ENCODE measurements around the gene RUSC1.
A peak's percentile ranks its signal among the peaks of the same experiment; 100 is the strongest.

RUSC1 gene

DNA sequence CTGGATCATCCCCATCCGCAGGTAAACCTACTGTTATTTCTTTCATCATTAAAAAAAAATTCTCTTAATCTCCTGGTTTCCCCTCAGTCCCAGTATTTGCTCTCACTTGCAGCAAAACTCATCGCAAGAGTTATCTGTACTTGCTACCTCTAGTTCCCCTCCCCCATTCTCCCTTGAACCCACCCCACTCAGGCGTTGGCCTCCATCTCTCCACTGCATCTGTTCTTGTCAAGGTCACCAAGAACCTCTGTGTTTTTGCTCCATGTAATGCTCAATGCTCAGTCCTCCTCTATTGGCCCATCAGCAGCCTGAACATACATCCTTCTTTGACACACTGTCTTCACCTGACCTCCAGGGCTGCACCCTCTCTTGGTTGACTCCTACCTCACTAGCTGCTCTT, 24.0 kb upstream of the RUSC1 start:
- no peak for DNase-seq

DNA sequence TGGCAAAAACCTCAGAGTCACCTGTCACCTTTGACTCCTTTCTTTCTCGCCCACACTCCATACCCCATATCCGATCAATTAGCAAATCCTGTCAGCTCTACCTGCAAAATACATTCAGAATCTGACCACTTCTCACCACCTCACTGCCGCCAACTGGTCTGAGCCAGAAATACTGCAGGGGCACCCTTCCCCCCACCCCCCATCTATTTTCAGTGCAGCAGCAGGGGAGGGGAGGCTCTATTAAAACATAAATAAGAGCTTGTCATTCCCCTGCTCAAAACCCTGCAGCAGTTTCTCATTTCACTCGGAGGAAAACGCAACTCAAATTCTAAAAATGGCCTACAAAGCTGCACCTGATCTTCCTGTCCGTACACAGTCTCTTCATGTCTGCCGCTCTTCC, 23.3 kb upstream of the RUSC1 start:
- no peak for DNase-seq

DNA sequence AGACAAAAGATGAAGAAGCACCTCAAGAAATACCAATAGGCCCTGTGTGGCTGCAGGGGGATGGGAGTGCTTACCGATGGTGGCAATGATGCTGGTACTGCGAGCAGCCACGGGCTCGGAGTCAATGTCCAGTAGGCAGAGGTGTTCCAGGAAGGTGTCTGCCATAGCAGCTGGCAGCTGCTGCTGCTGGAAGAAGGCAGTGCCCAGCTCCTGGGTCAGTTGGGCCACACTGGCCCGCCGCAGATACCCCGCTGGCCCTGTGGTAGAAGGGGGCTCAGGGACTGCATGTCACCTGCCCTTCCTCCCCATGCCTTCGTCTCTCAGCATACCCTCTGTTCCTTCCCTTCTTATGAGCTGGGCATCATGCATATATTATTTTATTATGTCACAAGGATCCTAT, 20.7 kb upstream of the RUSC1 start:
- no peak for DNase-seq

DNA sequence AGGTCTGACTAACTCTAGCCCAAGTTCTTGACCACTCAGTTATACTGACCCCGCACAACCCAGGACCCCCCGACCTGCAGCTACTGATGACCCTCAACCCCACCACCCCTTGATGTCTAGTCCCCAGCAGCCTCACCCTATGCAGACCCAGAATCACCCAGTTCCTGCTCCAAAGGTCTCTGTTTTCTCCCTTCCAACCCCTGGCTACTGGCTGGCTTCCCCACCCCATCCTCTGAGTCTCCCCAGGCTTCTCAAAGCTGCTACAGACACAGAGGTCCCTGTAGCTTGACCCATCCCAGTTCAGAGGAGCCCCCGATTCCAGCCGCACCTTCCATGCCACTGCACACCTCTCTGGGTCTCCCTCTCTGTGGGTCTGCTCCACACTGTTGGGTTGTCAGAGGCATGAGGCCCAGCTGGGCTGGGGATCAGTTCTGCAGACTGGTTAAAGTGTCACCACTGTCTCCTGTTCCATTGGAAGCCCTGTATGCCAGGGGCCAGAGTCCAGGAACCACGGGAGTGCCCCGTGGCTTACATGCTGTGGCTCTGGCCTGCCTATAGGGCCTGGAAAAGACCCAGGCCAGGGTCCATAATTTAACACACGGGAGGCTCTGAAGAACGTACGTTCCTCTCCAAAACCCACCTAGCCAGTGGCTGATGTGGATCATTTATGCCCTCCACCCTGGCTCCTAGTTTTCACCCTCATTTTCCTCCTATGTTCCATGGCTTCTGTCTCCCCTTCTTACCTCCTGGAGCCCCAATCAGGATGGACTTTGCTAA, 20.0 kb upstream of the RUSC1 start:
- DNase-seq: no peak

DNA sequence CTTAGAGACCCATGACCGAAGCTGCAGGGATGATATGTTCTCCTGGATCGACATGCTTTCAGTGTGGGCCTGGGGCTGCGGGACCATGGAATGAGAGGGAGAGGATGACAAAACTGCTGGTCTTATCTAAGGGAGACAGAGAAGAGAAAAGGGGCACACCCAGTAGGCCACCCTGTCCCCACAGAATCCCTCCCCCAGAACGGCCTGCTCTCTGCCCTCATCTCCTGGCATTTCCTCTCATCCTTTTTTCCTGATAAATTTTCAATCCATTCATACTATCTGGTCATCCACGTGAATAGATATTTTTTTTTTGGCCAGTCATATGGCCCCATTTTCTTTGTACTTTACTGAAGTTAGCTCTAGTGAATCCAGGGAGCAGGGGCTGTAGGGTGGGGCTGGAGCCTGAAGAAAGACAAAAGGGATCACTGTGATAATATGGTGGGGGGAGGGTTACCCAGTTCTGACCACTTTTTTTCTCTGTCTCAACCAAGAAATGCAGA, 19.3 kb upstream of the RUSC1 start, which contains the start of gene PKLR:
PKLR (minus strand) TSS at position 97 of the 500 bp plus-strand sequence; CDS start at position 54, 43 bp downstream.
- no peak for DNase-seq

DNA sequence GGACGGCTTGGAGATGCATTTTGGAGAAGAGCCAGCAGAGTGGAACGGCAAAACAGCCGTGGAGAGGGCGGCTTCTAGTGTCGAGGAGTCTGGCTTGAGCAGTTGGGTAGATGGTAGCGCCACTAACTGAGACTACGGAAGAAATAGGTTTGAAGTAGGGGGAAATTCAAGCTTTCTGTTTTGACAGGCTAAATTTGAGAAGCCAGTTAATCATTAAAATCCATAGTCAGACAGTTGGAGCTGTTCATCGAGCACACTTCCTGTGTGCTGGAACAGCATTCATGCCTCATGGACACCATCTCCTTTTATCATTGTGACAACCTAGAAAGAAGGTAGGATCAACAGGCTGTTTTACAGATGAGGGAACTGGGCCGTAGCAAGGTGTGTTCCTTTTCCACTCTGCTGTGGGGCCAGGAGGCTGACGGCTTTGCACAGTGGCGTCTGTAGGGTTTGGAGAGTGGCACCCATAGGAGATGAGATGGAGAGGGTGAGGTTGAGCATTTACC, 16.1 kb upstream of the RUSC1 start:
- DNase-seq: no peak

DNA sequence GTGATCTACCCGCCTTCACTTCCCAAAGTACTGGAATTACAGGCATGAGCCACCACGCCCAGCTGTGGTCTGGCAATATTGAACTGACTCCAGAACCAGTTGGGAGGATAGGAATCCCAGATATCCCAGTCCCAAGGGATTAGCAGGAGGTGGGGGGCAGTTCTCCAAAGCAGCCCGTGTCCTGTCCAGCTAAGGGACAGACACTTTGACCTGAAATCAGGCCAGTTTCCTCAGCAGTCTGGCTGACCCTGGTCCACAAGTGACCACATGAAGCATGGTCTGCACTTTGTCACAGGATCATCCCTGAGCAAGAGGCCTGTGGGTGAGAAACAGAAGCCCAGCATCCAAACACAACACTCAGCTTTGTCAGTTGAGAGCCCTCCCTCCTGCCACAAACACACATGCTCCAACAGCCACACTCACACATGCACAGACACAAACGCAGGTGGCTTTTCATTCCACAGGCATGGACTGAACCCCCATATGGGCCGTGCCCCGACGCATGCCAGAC, 14.8 kb upstream of the RUSC1 start:
- no peak for DNase-seq

DNA sequence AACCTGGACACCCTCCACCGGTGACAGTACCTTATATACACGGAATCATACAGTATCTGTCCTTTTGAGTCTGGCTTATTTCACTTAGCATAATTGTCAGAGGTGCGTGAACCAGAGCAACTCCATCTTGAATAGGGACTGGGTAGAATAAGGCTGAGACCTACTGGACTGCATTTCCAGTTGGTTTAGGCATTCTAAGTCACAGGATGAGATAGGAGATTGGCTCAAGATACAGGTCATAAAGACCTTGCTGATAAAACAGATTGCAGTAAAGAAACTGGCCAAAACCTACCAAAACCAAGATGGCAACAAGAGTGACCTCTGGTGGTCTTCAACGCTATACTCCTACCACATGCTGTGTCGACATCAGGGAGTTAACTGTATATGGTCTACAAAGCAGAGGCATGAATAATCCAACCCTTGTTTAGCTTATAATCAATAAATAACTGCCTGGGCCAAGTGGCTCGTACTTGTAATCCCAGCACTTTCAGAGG, 13.4 kb upstream of the RUSC1 start:
- peak; percentile 32 for DNase-seq

DNA sequence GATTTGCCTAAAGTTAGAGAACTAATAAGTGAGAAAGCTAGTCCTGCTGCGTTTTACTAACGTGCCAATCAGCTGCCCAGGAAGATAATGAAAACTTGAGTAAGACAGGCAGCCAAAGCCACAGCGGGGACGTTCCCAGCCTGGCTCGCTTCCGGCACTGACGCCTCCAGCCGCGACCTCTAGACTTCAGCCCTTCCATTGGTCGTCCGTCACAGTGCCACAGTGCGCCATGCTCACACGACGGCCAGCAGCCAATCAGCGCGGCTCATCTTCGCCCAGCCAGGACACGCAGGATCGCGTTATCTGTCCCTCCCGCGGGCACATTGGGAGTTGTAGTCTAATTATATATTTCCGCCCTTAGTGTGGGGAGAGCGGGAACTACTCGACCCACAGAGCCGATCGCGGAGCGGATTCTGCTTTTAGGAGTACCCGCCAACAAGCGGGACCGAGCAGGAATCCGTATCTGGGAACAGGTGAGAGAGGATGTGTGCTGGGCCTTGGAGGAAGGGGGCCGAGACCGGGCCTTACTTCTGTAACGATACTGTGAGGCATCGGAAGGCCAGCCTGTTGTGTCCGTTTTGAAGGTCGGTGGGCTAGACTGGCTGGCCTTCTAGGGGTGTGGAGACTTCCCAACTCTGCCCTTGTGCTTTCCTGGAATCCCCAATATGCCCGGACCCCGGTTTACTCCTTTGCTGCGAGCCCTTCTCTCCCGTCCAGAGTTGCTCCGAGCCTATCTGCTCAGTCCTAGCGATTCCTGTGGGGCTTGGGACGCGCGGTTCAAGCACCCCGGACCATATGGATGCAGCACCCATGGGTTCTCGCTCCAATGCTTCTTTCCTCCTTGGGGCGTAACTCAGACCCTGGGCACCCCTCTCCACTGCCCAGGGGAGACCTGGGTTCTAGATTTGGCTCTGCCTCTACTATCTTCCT, 11.9 kb upstream of the RUSC1 start, which contains the start of gene FDPS:
FDPS (plus strand) TSS at position 374 of the 930 bp plus-strand sequence. CDS start 924 bp downstream, outside the sequence.
- peak; percentile 99 for DNase-seq

DNA sequence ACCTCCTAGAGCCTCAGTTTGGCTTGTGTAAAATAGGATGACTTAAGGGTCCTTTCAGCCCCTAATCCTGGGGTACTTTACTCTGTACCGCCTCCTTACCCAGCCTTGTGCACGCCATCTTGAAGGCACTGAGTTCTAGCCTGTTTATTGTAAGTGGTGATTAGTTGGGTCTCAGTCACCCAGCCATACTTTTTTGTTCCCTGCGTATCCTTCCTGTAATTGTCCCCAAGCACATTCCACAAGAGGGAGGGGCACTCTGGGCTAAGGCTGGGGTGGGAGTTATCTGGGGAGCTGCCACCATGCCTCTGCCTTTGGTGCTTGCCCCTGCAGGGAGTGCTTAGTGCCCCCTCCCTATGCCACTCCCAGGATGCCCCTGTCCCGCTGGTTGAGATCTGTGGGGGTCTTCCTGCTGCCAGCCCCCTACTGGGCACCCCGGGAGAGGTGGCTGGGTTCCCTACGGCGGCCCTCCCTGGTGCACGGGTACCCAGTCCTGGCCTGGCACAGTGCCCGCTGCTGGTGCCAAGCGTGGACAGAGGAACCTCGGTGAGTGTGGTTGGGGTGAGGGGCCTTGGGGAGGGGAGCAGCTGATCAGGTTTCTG, 11.2 kb upstream of the RUSC1 start:
- no peak for DNase-seq

DNA sequence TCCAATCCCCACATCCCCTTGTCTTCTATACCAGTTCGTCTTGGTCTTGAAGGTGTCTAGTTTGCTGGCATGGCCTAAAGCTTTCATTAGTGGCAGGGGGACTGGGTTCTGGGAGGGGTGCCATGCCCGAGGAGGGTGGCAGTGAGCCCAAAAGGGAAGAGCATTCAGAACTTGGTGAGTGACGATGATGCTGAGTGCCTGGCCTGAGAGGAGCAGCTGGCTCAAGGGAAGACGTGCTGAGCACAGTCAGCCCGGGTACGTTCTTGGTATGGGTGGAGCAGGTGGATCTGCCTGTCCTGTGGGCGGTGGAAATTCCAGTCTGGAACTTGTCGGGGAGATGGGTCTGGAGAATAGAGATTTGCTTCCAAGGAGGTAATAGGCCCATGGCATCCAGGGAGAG, 7.4 kb upstream of the RUSC1 start:
- DNase-seq: no peak

DNA sequence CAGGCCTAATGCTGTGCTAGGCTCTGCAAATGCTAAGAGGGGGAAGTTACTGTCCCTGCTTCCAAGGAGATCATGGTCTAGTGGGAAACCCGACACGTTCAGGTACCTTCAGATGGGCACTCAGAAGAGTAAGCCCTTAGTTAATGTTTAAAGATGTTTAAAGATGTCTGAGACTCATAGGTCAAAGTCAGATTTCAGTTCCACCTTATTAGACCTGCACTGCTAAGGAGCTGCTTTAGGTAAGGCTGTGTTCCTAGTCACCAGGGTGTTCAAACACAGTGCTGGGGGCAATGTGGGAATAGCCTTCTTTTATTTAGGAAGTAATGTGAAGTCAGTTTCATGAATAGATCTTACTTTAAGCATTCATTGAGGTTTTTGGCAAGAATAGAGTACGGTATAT, 3.8 kb upstream of the RUSC1 start:
- DNase-seq: no peak

DNA sequence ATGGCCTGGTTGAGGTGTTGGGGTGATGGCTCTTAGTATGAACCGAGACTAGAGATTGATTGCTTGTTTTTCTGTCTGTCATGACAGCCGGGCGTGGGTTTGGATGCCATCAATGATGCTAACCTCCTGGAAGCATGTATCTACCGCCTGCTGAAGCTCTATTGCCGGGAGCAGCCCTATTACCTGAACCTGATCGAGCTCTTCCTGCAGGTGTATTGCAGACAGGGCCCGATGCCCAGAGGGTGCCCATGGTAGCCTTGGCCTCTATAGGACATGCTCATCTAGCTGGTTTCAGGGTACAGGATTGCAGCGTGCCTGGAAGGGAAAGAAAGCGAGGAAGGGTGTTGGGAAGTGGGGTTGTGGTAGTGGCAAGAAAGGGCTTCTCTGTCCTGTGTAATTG, 2.6 kb upstream of the RUSC1 start:
- DNase-seq: no peak

DNA sequence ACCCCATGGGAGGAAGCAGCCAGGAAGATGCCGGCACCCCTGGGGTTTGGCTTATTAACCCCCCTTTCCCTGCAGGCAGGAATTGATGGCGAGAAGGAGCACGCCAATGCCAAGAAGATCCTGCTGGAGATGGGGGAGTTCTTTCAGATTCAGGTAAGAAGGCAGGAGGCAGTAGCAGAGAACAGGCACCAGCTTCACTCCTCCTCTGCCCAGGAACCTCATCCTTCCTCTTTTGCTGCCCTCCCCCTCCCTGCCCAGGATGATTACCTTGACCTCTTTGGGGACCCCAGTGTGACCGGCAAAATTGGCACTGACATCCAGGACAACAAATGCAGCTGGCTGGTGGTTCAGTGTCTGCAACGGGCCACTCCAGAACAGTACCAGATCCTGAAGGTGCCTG, 1.2 kb upstream of the RUSC1 start:
- no peak for DNase-seq

DNA sequence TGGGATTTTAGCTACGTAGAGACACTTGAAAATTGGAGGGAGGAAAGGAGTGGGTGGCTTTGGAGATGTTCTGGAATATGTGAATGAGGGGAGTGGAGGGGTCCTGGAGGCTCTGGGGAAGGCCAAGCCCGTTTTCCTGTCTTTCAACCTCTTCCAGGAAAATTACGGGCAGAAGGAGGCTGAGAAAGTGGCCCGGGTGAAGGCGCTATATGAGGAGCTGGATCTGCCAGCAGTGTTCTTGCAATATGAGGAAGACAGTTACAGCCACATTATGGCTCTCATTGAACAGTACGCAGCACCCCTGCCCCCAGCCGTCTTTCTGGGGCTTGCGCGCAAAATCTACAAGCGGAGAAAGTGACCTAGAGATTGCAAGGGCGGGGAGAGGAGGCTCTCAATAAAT, 442 bp upstream of the RUSC1 start:
- no peak for DNase-seq

DNA sequence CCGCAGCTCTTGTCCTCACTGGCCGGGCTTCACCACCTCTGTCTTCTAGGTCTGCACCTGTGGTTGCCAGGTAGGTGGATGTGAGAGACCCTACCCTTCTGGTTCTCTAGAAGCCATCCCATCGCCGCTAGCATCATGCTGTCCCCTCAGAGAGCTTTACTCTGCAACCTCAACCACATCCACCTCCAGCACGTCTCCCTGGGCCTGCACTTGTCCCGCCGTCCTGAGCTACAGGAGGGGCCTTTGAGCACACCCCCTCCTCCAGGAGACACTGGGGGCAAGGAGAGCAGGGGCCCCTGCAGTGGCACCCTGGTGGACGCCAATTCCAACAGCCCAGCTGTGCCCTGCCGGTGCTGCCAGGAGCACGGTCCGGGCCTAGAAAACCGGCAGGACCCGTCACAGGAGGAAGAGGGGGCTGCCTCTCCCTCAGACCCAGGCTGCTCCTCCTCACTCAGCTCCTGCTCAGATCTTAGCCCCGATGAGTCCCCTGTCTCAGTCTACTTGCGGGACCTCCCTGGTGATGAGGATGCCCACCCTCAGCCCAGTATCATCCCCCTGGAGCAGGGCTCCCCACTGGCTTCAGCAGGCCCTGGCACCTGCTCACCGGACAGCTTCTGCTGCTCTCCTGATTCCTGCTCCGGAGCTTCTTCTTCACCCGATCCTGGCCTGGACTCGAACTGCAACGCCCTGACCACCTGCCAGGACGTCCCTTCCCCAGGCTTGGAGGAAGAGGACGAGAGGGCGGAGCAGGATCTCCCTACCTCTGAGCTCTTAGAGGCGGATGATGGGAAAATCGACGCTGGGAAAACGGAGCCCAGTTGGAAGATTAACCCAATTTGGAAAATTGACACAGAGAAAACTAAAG, 1.2 kb downstream of the RUSC1 start:
- DNase-seq: no peak

DNA sequence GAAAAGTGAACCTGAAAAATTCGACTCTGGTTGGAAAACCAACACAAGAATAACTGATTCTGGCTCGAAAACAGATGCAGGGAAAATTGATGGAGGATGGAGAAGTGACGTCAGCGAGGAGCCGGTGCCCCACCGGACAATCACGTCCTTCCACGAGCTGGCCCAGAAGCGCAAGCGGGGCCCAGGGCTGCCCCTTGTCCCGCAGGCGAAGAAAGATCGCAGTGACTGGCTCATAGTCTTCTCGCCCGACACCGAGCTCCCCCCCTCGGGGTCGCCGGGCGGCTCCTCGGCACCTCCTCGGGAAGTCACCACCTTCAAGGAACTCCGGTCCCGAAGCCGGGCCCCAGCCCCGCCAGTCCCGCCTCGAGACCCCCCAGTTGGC, 1.9 kb downstream of the RUSC1 start:
- peak; percentile 13 for DNase-seq

DNA sequence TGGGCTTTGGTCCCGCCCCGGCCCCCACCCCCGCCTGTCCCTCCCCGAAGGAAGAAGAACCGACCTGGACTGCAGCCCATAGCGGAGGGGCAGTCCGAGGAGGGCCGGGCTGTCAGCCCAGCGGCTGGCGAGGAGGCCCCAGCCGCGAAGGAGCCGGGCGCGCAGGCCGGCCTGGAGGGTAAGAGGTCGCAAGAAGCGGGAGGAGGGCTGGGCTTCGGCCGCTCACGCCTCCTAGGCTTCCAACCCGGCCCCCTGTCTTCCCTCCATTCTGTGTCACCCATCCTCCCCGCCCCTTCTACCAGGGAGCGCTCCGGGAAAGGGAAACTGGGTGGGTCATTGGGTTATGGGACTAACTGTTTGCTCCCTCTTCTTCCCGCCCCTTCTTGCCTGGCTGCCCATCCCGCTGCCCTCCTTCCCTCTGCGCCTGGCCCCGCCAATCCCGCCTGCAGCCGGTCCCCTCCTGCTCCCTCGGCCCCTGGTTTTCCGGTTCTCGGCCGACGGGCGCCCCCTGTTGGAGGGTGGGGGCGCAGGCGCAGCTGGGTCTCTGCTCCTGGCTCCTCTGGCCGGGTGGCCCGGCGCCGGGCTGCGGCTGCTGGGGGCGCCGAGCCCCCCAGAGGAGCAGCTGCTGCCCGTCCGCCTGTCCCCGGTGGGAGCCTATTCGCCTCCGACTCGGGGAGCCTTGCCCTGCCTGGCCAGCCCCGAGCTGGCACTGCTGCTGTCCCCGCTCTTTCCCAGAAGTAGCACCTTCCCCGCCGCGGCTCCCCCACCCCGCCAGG, 2.4 kb downstream of the RUSC1 start:
- DNase-seq: peak; percentile 85

DNA sequence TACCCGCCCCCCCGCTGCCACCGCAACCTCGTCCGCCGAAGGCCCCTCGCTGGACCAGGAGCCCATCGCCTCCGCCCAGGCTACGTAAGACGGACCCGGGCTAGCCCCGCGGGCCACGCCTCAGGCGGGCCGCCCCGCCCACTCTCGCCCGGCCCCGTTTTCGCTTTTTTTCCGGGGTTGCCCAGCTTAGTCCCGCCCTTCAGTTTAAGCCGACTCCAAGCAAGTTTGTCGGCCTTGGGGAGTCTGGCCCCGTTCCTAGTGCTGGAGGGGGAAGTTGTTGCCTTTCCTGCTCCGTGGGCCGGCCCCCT, 3.0 kb downstream of the RUSC1 start:
- peak; percentile 72 for DNase-seq

DNA sequence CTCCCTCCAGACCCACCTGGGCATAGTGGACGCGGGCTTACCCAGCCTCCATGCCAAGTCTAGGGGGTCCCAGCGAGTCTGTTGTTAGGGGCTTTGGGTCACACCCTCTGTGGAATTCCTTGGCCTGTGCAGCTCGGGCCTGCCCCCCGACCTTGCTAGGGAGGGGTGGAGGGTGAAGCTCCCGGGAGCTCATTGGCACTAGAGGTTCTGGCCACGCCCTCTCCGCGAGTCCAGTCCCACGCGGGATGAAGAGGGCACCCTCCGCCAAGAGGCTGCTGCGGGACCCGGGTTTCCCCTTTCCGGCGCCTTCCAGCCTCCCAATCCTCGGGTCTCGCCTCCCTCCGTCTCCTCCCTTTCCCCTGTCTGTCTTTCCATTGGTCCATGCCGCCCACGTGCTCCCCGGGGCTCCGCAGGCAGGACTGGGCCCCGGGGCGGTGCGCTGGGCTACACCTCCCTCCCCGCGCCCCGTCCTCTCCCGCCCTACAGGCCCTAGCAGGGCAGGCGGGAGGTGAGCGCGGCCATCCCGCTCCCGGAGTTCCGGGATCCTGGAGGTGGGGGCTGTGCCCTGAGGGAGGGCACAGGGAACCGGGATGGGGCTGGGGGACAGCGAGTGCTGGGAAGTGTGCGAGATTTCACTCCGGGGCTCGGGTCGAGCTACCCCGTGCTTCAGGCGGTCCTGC, 3.5 kb downstream of the RUSC1 start:
- DNase-seq: peak; percentile 92

Data from NCI-H1105 treated with DMSO at 0.1 percent for 48 hours (cell line).